Measurements from ENCODE around the gene RFX4.

DNA sequence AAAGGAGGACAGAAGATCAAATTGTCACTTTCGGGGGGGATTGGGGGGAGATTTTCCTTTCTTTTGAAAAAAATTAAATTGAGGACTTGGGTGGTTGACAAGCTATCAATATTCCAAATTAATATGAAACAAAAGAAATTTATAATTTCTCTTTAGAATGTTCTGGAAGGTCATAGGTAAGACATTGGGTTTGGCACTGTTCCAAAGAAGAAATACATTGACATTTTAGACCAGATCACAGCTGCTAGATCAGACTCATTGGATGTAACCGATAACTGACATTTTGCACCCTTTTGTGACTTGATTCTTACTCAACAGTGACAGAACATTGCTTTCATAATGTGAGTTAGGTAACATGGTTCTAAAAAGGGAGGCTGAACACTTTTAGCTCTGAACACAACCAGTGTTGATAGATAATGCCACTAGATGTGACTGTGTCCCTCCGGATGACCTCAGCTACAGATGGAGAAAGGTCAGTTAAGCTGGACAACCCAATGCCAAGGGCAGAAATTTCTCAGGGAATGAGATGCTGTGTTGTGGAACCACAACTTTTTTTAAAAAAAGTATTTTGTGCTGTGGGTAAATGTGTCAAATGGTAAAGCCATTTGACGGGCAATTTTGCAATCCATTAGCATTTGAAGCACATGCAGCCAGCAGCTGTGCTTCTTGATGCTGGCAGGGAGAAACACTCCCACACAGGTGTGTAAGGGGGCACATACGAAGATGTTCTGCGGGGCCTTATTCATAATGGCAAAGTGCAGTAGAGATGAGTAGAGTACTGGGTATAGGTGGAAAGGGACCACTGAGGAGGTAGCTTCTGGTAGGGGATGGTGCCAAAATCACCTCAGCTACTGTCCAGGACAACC, 62.9 kb downstream of the RFX4 start:
- TF ChIP-seq CTCF (IDR thresholded peaks at IDR 0.05), result no peak
- TF ChIP-seq POLR2AphosphoS5 (IDR thresholded peaks at IDR 0.05; ENCODE audit: low read depth, low read length), result no peak

All from Panc1 (cell line).